Astrocyte (in vitro differentiated cells and primary cell): ENCODE measurements around the gene ST6GALNAC4. TPM values are rescaled to one million over a fixed set of nuclear protein-coding genes. Genes with fewer than 3 reads are reported as not detected.
A peak's percentile ranks its signal among the peaks of the same experiment; 100 is the strongest.

Experiments
- DNase-seq: peaks from one replicate; pipeline ENCODE4 v3.0.0-alpha.2; 2010; ENCODE audit warnings: low read depth
- FAIRE-seq: peaks from 2 replicates; lab custom pipeline; 2011; peaks lifted over from hg19 to GRCh38; lab: Jason Lieb, UNC
- H2AFZ ChIP-seq: 2 replicates; pipeline ENCODE4 v1.6.0; 2012; ENCODE audit warnings: low read depth, low read length, inconsistent platforms
- H3K27ac ChIP-seq: 2 replicates; pipeline ENCODE4 v1.5.1; 2011; ENCODE audit warnings: low read depth, low read length, inconsistent platforms
- H3K27me3 ChIP-seq: 2 replicates; pipeline ENCODE4 v1.6.0; 2011; ENCODE audit warnings: low read length, inconsistent platforms; ENCODE audit not compliant: insufficient read depth
- H3K36me3 ChIP-seq: 2 replicates; pipeline ENCODE4 v1.5.1; 2011; ENCODE audit warnings: low read length, inconsistent platforms; ENCODE audit not compliant: insufficient read depth
- H3K4me1 ChIP-seq: 2 replicates; pipeline ENCODE4 v1.5.1; 2011; ENCODE audit warnings: low read length, inconsistent platforms; ENCODE audit not compliant: insufficient read depth
- H3K4me2 ChIP-seq: 2 replicates; pipeline ENCODE4 v1.6.0; 2012; ENCODE audit warnings: low read length, inconsistent platforms
- H3K4me3 ChIP-seq: 2 replicates; pipeline ENCODE4 v1.5.1; 2011; ENCODE audit warnings: low read depth, mild to moderate bottlenecking, low read length, inconsistent platforms; ENCODE audit not compliant: insufficient read depth
- H3K79me2 ChIP-seq: 2 replicates; pipeline ENCODE4 v1.6.0; 2012; ENCODE audit warnings: mild to moderate bottlenecking, low read length, inconsistent platforms; ENCODE audit not compliant: insufficient read depth
- H3K9ac ChIP-seq: 2 replicates; pipeline ENCODE4 v1.6.0; 2012; ENCODE audit warnings: mild to moderate bottlenecking, low read length, inconsistent platforms
- H3K9me3 ChIP-seq: 2 replicates; pipeline ENCODE4 v1.5.1; 2012; ENCODE audit warnings: low read depth, mild to moderate bottlenecking, low read length, inconsistent platforms; ENCODE audit not compliant: insufficient read depth
- H4K20me1 ChIP-seq: 2 replicates; pipeline ENCODE4 v1.6.0; 2012; ENCODE audit warnings: low read length, inconsistent platforms; ENCODE audit not compliant: insufficient read depth
- H3K27ac Mint-ChIP-seq: one replicate; pipeline ENCODE4 v1.8.0; 2021; ENCODE audit warnings: mild to moderate bottlenecking, mixed read lengths; ENCODE audit not compliant: unreplicated experiment
- H3K27me3 Mint-ChIP-seq: one replicate; pipeline ENCODE4 v1.8.0; 2021; ENCODE audit warnings: low read depth, mixed read lengths; ENCODE audit not compliant: unreplicated experiment
- H3K36me3 Mint-ChIP-seq: one replicate; pipeline ENCODE4 v1.8.0; 2021; ENCODE audit warnings: low read depth, mixed read lengths; ENCODE audit not compliant: unreplicated experiment
- H3K4me1 Mint-ChIP-seq: one replicate; pipeline ENCODE4 v1.8.0; 2021; ENCODE audit warnings: low read depth, mixed read lengths; ENCODE audit not compliant: unreplicated experiment
- H3K4me3 Mint-ChIP-seq: one replicate; pipeline ENCODE4 v1.8.0; 2021; ENCODE audit warnings: mild to moderate bottlenecking, moderate library complexity, mixed read lengths; ENCODE audit not compliant: unreplicated experiment
- H3K9me3 Mint-ChIP-seq: one replicate; pipeline ENCODE4 v1.8.0; 2021; ENCODE audit warnings: mild to moderate bottlenecking, mixed read lengths; ENCODE audit not compliant: unreplicated experiment
- EZH2 ChIP-seq: IDR thresholded peaks from 2 replicates; pipeline ENCODE4 v1.6.1; 2012; ENCODE audit warnings: mild to moderate bottlenecking, low read length, inconsistent platforms; ENCODE audit not compliant: insufficient read depth
- total RNA-seq: library from RNA; stranded (reverse); gene quantifications from 2 replicates; pipeline ENCODE4 v1.2.1, GENCODE V29; 2021
- TF ChIP-seq, protein P1 (sequence below): IDR thresholded peaks from 2 replicates; pipeline ENCODE4 v1.5.1; 2011; ENCODE audit warnings: low read depth, mild to moderate bottlenecking, inconsistent platforms, low read length, moderate library complexity; ENCODE audit not compliant: insufficient read depth

ST6GALNAC4 gene
- total RNA-seq, 1 donor from 2014 or later, result 14.5 TPM

DNA sequence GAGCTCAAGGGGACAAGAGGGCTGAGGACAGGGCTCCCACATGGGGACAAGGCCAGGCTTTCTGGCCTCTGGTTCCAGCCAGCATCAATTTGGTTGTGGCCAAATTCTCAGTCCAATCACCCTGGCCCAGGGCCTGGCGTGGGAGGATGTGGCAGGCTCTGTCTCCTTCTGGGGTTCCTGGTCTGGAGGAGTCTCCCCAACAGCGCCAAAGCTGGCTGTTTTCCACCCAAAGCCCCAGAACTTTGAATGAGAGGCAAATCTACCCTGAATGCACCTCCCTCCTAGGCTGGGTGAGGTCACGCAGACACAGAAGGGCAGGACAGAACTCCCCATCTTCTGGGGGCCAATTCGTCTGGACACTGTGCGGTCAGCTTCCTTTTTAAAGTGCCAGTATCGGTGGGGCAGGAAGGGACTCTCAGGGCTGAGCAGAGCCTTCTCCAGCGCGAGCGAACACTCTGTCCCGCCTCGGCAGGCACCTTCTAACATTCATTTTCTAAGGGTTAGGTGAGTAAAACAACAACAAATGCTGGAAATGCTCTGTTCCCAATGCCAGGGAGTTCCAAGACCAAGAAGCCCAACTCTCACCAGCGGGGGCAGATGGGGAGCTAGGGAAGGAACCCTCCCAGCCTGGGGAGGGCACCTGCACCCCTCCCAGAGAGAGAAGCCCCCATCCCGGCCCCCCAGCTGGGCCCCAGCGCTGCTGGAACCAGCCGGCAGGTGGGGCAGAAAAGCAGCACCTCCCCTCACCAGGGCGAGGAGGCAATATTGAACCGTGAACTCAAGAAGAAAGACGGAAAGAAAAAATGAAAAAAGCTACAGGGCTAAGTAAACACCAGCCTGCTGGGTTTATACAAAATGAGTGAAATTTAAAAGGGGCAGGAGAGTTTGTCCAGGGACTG, 24.5 kb upstream of the ST6GALNAC4 start:
- Histone ChIP-seq H3K4me2 (no peak overlapping the region), H2AFZ (no peak overlapping the region), H3K36me3 (no peaks in the 10 kb centered on the region), H3K79me2 (peaks cover 13% of the 10 kb centered on the region), H3K27me3 (no peaks in the 10 kb centered on the region), H3K4me3 (no peak overlapping the region), H3K4me1 (peaks cover 9% of the 10 kb centered on the region), H3K9ac (no peak overlapping the region), H4K20me1 (peaks cover 16% of the 10 kb centered on the region), H3K27ac (no peak overlapping the region), H3K9me3 (no peaks in the 10 kb centered on the region)
- DNase-seq (no peak), FAIRE-seq (no peak)
- Mint-ChIP-seq H3K4me1 (peaks cover 2% of the 10 kb centered on the region), H3K27ac (no peak overlapping the region), H3K4me3 (no peak overlapping the region), H3K9me3 (no peaks in the 10 kb centered on the region), H3K36me3 (peaks cover 7% of the 10 kb centered on the region), H3K27me3 (no peaks in the 10 kb centered on the region)
- TF ChIP-seq EZH2, result no peak
- TF ChIP-seq, protein P1, sequence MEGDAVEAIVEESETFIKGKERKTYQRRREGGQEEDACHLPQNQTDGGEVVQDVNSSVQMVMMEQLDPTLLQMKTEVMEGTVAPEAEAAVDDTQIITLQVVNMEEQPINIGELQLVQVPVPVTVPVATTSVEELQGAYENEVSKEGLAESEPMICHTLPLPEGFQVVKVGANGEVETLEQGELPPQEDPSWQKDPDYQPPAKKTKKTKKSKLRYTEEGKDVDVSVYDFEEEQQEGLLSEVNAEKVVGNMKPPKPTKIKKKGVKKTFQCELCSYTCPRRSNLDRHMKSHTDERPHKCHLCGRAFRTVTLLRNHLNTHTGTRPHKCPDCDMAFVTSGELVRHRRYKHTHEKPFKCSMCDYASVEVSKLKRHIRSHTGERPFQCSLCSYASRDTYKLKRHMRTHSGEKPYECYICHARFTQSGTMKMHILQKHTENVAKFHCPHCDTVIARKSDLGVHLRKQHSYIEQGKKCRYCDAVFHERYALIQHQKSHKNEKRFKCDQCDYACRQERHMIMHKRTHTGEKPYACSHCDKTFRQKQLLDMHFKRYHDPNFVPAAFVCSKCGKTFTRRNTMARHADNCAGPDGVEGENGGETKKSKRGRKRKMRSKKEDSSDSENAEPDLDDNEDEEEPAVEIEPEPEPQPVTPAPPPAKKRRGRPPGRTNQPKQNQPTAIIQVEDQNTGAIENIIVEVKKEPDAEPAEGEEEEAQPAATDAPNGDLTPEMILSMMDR, result no peak

GRCh38 chr9:127940593-127940992, 23.8 kb upstream of the ST6GALNAC4 start:
- H3K4me3 ChIP-seq, result no peak overlapping the region
- DNase-seq (no peak), FAIRE-seq (no peak)
- no peak overlapping the region for H2AFZ ChIP-seq
- Mint-ChIP-seq H3K4me1 (peaks cover 9% of the 10 kb centered on the region), H3K9me3 (no peaks in the 10 kb centered on the region), H3K36me3 (peaks cover 10% of the 10 kb centered on the region), H3K27ac (no peak overlapping the region), H3K27me3 (no peaks in the 10 kb centered on the region), H3K4me3 (no peak overlapping the region)
- H3K27ac ChIP-seq, result no peak overlapping the region
- no peaks in the 10 kb centered on the region for H3K27me3 ChIP-seq
- H3K4me1 ChIP-seq, result peaks cover 16% of the 10 kb centered on the region
- H4K20me1 ChIP-seq, result peaks cover 23% of the 10 kb centered on the region
- no peaks in the 10 kb centered on the region for H3K36me3 ChIP-seq
- H3K9me3 ChIP-seq, result no peaks in the 10 kb centered on the region
- H3K9ac ChIP-seq, result no peak overlapping the region
- TF ChIP-seq, protein P1, result no peak
- no peak for TF ChIP-seq EZH2
- peaks cover 20% of the 10 kb centered on the region for H3K79me2 ChIP-seq
- no peak overlapping the region for H3K4me2 ChIP-seq

DNA sequence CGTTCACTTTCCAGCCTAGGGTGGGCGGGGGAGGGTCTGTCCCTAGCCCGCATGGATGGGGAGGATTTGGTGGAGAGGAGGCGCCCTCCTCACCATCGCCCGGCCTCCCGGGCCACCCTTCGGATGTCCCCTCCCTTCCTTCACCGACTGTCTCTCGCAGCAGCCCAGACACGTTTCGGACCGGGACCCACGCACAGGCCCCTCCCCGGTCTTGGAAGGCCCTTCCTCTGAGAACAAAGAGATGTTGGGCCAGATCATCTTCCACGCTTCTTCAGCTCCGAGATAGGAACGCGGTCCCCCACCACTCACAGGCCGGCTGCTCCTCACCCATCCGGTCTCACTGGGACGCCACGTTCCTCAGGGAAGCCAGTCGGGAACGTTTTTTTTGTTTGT, 21.5 kb upstream of the ST6GALNAC4 start:
- H3K4me1 Mint-ChIP-seq, result peaks cover 10% of the 10 kb centered on the region
- H3K27ac Mint-ChIP-seq, result no peak overlapping the region
- peaks cover 17% of the 10 kb centered on the region for H3K4me1 ChIP-seq
- TF ChIP-seq, protein P1, result no peak
- TF ChIP-seq EZH2, result no peak
- no peaks in the 10 kb centered on the region for H3K27me3 ChIP-seq
- peaks cover 1% of the 10 kb centered on the region for H3K27me3 Mint-ChIP-seq
- no peaks in the 10 kb centered on the region for H3K9me3 ChIP-seq
- H3K9ac ChIP-seq, result peak overlapping the region; percentile 91
- H3K4me3 Mint-ChIP-seq, result peak overlapping the region; percentile 70
- H3K27ac ChIP-seq, result no peak overlapping the region
- H3K4me2 ChIP-seq, result peak overlapping the region; percentile 97
- peaks cover 36% of the 10 kb centered on the region for H3K79me2 ChIP-seq
- H3K9me3 Mint-ChIP-seq, result no peaks in the 10 kb centered on the region
- peak overlapping the region; percentile 85 for H3K4me3 ChIP-seq
- no peaks in the 10 kb centered on the region for H3K36me3 ChIP-seq
- peaks cover 31% of the 10 kb centered on the region for H4K20me1 ChIP-seq
- DNase-seq (no peak), FAIRE-seq (no peak)
- peak overlapping the region; percentile 81 for H2AFZ ChIP-seq
- peaks cover 10% of the 10 kb centered on the region for H3K36me3 Mint-ChIP-seq
